Measurements from ENCODE around the gene ZC3H7B.

The ZC3H7B gene

DNA sequence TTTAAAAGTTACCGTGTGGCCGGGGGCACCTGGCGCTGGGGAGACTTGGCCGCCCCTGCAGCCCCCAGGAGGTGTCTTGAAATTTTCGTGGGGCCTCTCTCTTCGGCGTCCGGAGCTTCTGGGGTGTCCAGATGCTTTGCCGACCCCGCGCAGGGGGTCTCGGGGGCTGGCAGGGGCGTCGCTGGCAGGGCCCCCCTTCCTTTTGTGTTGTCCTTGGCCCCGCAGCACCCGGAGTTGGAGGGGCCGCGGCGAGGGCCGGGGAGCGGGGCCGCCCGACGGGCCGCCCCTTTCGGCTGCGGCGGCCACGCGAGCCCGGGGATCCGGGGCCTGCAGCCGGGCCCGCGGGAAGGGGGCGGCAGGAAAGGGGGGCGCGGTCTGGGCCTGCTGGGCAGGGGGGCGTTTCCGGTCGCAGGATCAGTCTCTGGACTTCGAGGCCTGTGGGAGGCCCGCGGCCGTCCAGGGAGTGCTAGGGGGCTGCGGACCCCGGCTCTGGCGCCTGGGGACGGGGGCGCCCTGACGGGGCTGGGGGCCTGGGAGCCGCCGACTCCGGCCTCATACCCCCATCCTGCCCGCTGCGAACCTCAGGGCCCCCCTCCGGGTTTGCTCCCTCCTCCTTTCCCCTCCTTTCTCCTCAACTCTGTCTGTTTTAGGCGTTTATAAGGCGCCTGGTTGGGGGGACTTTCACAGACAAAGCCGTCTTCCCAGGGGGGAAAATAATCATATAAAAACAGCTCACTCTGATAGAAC is 869 bp downstream of the ZC3H7B start:
- TF ChIP-seq, protein P1, sequence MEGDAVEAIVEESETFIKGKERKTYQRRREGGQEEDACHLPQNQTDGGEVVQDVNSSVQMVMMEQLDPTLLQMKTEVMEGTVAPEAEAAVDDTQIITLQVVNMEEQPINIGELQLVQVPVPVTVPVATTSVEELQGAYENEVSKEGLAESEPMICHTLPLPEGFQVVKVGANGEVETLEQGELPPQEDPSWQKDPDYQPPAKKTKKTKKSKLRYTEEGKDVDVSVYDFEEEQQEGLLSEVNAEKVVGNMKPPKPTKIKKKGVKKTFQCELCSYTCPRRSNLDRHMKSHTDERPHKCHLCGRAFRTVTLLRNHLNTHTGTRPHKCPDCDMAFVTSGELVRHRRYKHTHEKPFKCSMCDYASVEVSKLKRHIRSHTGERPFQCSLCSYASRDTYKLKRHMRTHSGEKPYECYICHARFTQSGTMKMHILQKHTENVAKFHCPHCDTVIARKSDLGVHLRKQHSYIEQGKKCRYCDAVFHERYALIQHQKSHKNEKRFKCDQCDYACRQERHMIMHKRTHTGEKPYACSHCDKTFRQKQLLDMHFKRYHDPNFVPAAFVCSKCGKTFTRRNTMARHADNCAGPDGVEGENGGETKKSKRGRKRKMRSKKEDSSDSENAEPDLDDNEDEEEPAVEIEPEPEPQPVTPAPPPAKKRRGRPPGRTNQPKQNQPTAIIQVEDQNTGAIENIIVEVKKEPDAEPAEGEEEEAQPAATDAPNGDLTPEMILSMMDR (IDR thresholded peaks at IDR 0.05; ENCODE audit: extremely low read depth, missing control alignments) = no peak
- DNase-seq (ENCODE audit: low spot score) = peak; percentile 63

DNA sequence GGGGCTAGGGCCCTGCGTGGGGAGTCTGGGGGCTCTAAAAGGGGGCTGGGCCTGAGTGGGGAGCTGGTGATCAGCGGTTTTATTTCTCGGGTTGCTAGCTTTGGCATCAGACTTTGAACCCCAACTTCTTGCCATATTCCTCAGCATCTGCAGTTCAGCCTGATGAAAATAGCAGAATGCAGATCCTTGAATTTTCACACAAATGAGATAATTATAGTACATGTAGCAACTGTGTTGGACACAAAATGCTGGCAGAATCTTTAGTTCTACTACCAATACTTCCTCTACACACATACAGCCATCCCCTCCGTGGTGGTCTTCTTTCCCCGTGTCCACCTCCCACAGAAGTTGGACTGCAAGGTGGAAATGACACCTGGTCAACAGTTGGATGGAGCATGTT is 1.5 kb downstream of the ZC3H7B start:
- TF ChIP-seq, protein P1 (IDR thresholded peaks at IDR 0.05; ENCODE audit: extremely low read depth, missing control alignments) = no peak
- DNase-seq (ENCODE audit: low spot score) = no peak

DNA sequence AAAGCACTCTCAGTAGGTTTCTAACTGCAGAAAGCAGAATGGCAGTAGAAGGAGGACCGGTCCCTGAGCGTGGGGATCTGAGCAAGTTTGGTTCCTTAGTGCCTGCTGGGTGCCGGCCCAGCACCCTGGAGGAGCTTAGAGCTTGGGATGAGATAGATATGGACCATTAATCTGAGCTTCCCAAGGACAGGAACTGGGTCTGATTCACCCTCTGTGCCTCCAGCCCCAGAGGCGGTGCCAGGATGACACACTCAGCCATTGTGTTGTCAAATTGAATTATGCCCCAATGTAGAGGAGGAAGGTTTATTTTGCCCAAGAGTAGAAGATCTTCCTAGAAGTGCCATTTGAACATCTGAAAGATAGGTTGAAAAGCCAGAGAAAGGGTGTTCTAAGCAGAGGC is 4.3 kb downstream of the ZC3H7B start:
- DNase-seq (ENCODE audit: low spot score) = no peak
- TF ChIP-seq, protein P1 (IDR thresholded peaks at IDR 0.05; ENCODE audit: extremely low read depth, missing control alignments) = no peak

DNA sequence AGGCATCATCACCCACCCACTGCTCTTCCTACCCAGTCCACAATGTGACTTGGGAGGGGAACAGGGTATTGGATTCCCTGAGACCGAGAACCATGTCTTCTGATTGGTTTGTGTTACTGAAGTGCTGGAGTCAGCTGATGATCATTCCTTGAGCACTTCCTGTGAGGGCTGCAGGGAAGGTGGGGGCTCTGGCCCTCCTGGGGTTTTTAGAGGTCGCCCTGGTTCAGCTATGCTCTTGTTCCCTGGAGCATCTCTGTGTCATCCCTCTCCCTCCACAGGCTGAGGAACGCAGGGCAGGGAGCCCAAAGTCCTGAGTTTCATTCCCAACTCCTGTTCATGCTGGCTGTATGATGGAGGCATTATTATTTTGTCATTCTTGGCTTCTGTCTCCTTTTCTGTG is 6.7 kb downstream of the ZC3H7B start:
- TF ChIP-seq, protein P1 (IDR thresholded peaks at IDR 0.05; ENCODE audit: extremely low read depth, missing control alignments) = no peak
- no peak for DNase-seq (ENCODE audit: low spot score)

DNA sequence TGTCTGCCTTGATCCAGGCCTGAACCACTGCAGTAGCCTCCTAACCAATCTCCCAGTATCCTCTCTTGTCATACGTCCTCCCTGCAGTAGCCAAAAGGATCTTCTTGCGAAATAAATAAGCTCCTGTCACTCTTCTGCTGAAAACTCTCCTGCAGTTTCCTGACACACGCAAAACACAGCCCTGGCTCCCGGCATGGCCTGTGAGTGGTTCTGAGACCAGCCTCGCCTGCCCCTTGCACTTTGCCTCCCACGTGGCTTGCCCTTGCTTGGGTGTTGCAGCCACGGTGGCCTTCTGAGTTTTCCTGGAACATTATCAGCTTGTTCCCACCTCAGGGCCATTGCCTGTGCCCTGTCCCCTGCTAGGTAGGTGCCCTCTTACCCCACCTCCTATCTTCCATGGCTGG is 7.2 kb downstream of the ZC3H7B start:
- TF ChIP-seq, protein P1 (IDR thresholded peaks at IDR 0.05; ENCODE audit: extremely low read depth, missing control alignments) = no peak
- DNase-seq (ENCODE audit: low spot score) = no peak

DNA sequence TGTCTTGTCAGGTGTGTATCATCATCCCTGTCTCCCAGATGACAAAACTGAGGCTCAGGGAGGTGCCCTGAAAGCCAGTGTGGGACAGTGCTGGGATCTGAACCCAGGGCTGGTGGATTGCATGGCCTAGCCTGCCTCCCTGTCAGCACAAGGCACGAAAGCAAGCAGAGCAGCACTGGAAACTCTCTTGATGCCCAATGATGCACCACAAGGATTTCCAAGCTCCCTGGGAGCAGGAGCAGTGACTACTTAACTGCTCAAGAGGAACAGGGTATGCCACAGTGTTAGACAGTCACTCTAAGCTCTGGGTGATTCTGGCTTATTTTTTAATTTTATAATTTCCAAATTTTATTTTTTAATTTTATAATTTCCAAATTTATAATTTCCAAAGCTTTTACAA is 9.0 kb downstream of the ZC3H7B start:
- no peak for DNase-seq (ENCODE audit: low spot score)
- TF ChIP-seq, protein P1 (IDR thresholded peaks at IDR 0.05; ENCODE audit: extremely low read depth, missing control alignments) = no peak

DNA sequence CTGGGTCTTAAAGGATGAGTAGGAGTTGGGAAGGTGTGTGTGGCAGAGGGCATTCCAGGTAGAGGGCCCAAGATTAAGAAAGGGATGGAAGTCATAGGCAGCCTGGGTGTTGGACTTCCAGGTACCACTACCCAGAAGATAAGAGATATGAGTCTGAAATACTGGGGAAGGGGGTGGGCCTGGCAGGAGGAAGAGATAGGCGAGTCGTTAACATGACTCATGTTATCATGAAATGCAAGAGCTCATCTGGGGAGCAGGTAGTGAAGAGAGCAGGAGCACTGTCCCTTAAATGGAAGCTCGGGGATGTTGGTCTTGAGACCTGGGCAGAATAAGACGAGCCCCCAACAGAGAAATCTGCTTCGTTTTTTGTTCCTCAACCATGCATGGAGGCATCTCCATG is 10.2 kb downstream of the ZC3H7B start:
- DNase-seq (ENCODE audit: low spot score) = no peak
- TF ChIP-seq, protein P1 (IDR thresholded peaks at IDR 0.05; ENCODE audit: extremely low read depth, missing control alignments) = no peak
